Stimulated activated CD4-positive, alpha-beta T cell treated with anti-CD3 and anti-CD28 coated beads, TNF-alpha, amount 100 ng/mL, for 48 hours (primary cell): Measurements from ENCODE around the gene IL27RA.
"Not testable (repeated sequence)": the region's sequence is repeated elsewhere in the genome, so short reads cannot be mapped to it uniquely, and the experiment has no call there.

Experiments
- DNase-seq, 3 donors: peaks; one replicate each; pipeline ENCODE4 v3.0.0-alpha.2; 2020; ENCODE audit warnings: low read depth in 3 of 3

Gene IL27RA

GRCh38 chr19:14030997-14031718, 404 bp upstream of the IL27RA start:
- no peak for DNase-seq

GRCh38 chr19:14033946-14034345, 2.4 kb downstream of the IL27RA start:
- no peak for DNase-seq

- DNase-seq, result not testable (repeated sequence)
Observed at GRCh38 chr19:14035159-14035558, 3.6 kb downstream of the IL27RA start.

- no peak for DNase-seq
Observed at GRCh38 chr19:14035706-14036105, 4.1 kb downstream of the IL27RA start.

DNA sequence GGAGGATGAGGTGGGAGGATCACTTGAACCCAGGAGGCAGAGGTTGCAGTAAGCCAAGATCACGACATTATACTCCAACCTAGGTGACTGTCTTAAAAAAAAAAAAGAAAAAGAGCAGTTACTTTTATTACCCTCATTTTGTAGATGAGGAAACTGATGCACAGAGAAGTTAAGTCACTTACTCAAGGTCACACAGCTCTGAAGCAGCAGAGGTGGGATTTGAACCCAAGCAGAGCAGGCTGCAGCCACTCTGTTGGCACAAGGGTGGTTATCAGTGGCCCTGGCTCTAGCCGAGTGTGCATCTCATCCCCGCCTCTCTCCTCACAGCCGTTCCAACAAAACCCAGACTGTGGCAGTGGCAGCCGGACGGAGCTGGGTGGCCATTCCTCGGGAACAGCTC, 7.6 kb downstream of the IL27RA start:
- DNase-seq, result no peak

DNA sequence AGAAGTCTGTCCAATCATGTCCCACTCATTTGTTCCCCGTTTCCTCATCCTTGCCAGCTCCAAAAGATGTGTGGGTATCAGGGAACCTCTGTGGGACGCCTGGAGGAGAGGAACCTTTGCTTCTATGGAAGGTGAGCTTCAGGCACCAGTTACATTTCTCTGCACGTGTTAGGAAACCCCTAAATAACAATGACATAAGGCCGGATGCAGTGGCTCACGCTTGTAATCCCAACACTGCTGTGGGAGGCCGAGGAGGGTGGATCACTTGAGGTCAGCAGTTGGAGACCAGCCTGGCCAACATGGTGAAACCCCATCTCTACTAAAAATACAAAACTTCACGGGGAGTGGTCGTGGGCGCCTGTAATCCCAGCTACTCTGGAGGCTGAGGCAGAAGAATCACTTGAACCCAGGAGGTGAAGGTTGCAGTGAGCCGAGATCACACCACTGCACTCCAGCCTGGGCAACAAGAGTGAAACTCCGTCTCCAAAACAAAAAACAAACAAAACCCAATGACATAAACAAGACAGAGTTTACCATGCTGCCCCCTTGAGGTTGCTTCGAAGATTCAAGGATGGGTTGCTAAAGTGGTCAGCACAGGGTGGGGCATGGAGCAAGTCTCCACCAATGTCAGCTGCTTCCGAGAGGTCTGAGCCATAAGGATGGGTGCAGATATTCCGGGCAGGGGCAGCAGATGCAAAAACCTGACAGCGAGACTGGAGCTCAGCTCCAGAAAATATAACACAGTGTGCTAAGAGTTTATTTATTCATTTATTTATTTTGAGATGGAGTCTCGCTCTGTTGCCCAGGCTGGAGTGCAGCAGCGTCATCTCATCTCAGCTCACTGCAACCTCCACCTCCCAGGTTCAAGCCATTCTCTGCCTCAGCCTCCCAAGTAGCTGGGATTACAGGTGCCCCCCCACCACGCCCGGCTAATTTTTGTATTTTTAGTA, 11.4 kb downstream of the IL27RA start:
- not testable (repeated sequence) for DNase-seq

DNA sequence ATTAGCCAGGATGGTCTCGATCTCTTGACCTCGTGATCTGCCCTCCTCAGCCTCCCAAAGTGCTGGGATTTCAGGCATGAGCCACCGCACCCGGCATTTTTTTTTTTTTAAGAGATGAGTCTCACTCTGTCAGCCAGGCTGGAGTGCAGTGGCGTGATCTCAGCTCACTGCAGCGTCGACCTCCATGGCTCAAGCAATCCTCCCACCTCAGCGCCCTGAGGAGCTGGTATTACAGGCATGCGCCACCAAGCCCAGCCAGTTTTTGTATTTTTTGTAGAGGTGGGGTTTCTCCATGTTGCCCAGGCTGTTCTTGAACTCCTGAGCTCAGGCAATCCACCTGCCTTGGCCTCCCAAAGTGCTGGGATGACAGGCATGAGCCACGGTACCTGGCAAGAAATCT, 16.3 kb downstream of the IL27RA start:
- not testable (repeated sequence) for DNase-seq

DNA sequence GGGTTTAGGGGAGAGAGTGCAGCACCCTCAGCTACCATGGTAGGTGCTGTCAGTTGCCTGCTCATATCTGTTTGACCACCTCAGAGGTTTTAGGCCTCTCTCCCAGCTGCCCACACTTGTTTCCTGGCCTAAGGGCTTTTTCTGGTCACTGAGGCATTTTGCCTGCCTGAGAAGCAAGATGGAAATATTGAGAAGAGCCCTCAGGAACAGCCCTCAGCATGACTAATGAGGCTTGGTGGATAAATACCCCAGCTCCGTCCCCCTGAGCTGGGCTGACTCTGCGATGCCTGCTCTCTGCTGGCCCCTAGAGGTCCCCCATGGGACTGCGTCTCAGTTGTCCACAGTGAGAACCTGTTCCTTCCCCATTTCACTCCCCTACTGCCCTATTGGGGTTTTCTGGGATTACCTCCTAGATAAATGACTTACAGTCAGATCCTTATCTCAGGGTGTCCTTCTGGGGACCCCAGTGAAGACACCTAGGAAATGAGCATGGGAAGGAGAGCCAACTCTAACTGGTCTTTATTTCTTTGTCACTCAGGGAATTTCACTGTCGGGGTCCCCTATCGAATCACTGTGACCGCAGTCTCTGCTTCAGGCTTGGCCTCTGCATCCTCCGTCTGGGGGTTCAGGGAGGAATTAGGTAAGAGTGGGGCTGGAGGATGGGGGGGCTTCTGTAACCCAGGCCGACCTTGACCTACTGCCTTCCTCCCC, 17.0 kb downstream of the IL27RA start:
- peak; percentile 58 to 70 (median 63) for DNase-seq

- no peak for DNase-seq
Observed at GRCh38 chr19:14050512-14050911, 18.9 kb downstream of the IL27RA start.

DNA sequence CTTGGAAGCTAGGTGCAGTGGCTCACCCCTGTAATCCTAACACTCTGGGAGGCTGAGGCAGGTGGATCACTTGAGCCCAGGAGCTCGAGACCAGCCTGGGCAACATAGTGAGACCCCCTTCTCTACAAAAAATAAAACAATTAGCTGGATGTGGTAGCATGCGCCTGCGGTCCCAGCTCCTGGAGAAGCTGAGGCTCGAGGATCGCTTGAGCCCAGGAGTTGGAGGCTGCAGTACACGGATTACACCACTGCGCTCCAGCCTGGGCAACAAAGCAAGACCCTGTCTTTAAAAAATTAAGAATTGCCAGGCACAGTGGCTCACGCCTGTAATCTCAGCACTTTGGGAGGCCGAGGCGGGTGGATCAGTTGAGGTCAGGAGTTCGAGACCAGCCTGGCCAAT, 19.4 kb downstream of the IL27RA start:
- not testable (repeated sequence) for DNase-seq

GRCh38 chr19:14051980-14052379, 20.4 kb downstream of the IL27RA start:
- no peak for DNase-seq

DNA sequence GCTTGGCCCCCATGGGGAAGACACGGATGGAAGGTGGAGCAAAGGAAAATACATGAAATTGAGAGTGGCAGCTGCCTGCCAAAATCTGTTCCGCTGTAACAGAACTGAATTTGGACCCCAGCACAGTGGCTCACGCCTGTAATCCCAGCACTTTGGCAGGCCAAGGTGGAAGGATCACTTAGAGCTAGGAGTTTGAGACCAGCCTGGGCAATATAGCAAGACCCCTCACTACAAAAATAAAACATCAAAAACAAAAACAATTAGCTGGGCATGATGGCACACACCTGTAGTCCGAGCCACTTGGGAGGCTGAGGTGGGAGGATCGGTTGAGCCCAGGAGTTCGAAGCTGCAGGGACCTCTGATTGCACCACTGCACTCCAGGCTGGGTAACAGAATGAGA, 20.9 kb downstream of the IL27RA start:
- DNase-seq, result no peak

- DNase-seq, result no peak
Observed at GRCh38 chr19:14053032-14053431, 21.5 kb downstream of the IL27RA start.

- DNase-seq, result no peak
Observed at GRCh38 chr19:14053500-14053899, 21.9 kb downstream of the IL27RA start.

GRCh38 chr19:14054099-14054498, 22.5 kb downstream of the IL27RA start:
- no peak for DNase-seq

DNA sequence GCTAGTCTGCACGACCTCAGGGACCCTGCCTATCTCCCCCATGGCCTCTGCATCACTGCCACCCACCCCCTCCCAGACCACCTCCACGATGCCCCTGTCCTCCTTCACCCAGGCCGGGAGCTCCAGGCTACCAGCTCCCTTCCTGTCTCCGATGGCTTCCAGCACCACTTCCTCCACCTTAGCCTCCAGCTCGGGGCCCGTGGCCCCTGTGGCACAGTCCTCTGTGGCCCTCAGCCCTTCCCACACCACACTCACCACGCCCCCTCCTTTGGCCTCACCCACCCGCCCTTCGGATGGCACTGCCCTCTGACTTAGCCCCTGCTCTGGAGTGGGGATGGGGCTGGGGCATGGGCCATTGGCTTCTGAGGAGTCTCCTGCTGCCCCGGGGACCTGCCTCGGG, 23.2 kb downstream of the IL27RA start:
- no peak for DNase-seq

DNA sequence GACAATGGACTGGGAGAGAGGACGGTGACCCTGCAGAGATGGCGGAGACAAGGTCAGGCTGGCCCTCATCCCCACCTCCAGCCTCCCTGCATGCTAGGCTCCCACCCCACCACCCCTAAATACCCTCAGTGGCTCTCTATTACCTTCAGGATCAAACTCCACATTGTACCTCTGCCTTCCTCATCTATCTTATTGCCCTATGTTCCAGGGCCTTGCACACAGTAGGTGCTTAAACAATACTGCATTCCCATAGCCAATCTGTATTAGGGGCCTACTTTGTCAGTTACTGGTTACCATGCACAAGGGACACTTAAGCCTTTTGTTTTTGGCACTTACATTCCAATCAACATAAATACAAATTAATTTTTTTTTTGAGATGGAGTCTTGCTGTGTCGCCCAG, 23.8 kb downstream of the IL27RA start:
- DNase-seq, result no peak

- DNase-seq, result no peak
Observed at GRCh38 chr19:14056069-14056666, 24.6 kb downstream of the IL27RA start.

DNA sequence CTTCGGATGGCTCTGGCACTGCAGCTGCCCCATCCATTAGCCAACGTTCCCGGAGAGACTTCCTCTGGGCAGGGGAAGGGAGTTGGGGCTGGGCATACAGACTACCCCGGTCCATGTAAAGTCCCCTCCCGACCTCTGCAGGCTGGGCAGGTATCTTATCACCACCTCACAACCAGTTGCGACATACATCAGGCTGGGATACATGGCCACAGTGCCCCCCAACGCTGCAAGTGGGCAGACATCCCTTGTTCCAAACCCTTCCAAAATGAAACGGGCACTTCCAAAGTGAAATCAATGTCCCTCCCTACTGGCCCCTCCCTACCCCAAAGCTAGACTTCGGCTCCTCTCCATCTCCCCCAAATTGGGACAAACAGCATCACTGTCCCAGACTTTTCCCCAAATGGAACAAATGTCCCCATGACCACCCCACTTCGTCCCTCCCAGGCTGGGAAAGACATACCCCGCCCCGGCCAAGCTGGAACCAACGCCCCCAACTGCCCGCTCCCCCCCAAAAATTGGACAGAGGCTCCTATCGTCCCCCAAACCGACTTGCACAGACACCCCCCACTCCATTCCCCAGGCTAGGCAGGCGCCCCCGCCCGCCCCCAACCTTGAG, 25.3 kb downstream of the IL27RA start:
- DNase-seq, result no peak

DNA sequence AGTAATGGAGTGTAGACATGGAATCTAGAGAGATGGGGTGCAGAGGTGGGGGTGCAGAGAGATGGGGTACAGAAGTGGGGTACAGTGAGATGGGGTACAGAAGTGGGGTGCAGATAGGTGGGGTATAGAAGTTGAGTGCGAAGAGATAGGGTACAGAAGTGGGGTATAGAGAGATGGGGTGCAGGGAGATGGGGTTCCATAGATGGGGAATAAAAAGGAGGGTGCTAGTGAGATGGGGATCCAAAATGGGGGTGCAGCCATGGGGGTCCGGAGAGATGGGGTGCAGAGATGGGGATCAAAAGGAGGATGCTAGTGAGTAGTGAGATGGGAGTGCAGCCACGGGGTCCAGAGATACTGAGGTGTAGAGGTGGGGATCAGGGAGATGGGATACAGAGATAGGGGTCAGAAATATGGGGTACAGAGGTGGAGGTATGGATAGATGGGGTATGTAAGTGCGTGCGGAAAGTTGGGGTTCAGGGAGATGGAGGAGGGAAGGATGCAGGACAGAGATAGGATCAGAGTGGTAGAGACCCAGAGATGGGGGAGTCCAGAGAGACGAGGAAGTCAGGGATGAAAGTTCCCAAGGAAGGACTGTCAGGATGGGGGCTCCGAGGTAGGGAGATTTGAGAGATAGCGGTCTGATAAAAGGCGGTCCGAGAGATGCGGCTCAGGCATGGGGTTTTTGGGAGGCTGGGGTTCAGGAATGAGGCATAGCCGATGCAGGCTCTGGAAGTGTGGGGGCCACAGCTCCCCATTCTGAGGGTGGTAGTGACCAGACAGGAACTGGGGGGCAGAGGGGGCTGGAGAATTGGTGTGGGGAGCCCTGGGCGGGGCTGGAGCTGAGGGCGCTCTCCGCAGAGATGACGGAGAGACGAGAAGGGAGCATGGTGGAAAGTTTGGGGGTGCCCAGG, 26.9 kb downstream of the IL27RA start:
- no peak for DNase-seq
